SK-N-SH treated with all-trans-retinoic acid at 6 μM for 48 hours (cell line): ENCODE measurements around the gene ARRDC1.

Experiments
- ATAC-seq: fragments of 200-7000 bp; cut with Tn5 transposase; 3 replicates; pipeline ENCODE4 v1.9.1; 2020; ENCODE audit warnings: mild to moderate bottlenecking, moderate library complexity
- BACH2 ChIP-seq: fragments of 250-450 bp; sonication (Bioruptor Pico); IDR thresholded peaks from 2 replicates; pipeline ENCODE4 v1.9.0; 2021; ENCODE audit warnings: mild to moderate bottlenecking, borderline replicate concordance
- CSDC2 ChIP-seq: fragments of 250-450 bp; sonication (Bioruptor Pico); IDR thresholded peaks from 2 replicates; pipeline ENCODE4 v1.5.0; 2020; ENCODE audit warnings: mild to moderate bottlenecking, moderate library complexity
- ESRRG ChIP-seq: fragments of 250-450 bp; sonication (Bioruptor Pico); IDR thresholded peaks from 2 replicates; pipeline ENCODE4 v1.6.1; 2021; ENCODE audit warnings: mild to moderate bottlenecking
- GLIS3 ChIP-seq: fragments of 250-450 bp; sonication (Bioruptor Pico); IDR thresholded peaks from 2 replicates; pipeline ENCODE4 v1.5.0; 2020; ENCODE audit warnings: mild to moderate bottlenecking, moderate library complexity
- ISL1 ChIP-seq: fragments of 250-450 bp; sonication (Bioruptor Pico); IDR thresholded peaks from 2 replicates; pipeline ENCODE4 v2.1.2; 2022; ENCODE audit warnings: mild to moderate bottlenecking, moderate library complexity
- PPARA ChIP-seq: fragments of 250-450 bp; sonication (Bioruptor Pico); IDR thresholded peaks from 2 replicates; pipeline ENCODE4 v1.5.0; 2020; ENCODE audit warnings: mild to moderate bottlenecking, borderline replicate concordance
- RARB ChIP-seq: fragments of 250-450 bp; sonication (Bioruptor Pico); IDR thresholded peaks from 2 replicates; pipeline ENCODE4 v1.8.0; 2021; ENCODE audit warnings: mild to moderate bottlenecking, moderate library complexity
- SNAI2 ChIP-seq: fragments of 250-450 bp; sonication (Bioruptor Pico); IDR thresholded peaks from 2 replicates; pipeline ENCODE4 v1.5.0; 2020; ENCODE audit warnings: mild to moderate bottlenecking, moderate library complexity
- TCF4 ChIP-seq: fragments of 250-450 bp; sonication (Bioruptor Pico); IDR thresholded peaks from 2 replicates; pipeline ENCODE4 v1.8.0; 2021; ENCODE audit warnings: mild to moderate bottlenecking, moderate library complexity, borderline replicate concordance
- TOX ChIP-seq: fragments of 250-450 bp; sonication (Bioruptor Pico); IDR thresholded peaks from 2 replicates; pipeline ENCODE4 v1.8.0; 2021; ENCODE audit warnings: mild to moderate bottlenecking, moderate library complexity, borderline replicate concordance
- ZC3H10 ChIP-seq: fragments of 250-450 bp; sonication (Bioruptor Pico); IDR thresholded peaks from 2 replicates; pipeline ENCODE4 v1.5.1; 2021; ENCODE audit warnings: mild to moderate bottlenecking, moderate library complexity
- ZFP30 ChIP-seq: fragments of 450-650 bp; formaldehyde crosslinking; IDR thresholded peaks from 2 replicates; pipeline ENCODE4 v1.5.0; 2022; ENCODE audit warnings: mild to moderate bottlenecking, moderate library complexity
- ZNF565 ChIP-seq: fragments of 450-650 bp; formaldehyde crosslinking; conservative IDR thresholded peaks from 2 replicates; pipeline ENCODE4 v1.5.0; 2020; ENCODE audit warnings: low read depth, mild to moderate bottlenecking, moderate library complexity
- ZNF70 ChIP-seq: fragments of 450-650 bp; formaldehyde crosslinking; IDR thresholded peaks from 2 replicates; pipeline ENCODE4 v1.5.0; 2020; ENCODE audit warnings: mild to moderate bottlenecking, moderate library complexity
- ZNF8 ChIP-seq: fragments of 450-650 bp; formaldehyde crosslinking; IDR thresholded peaks from 2 replicates; pipeline ENCODE4 v1.5.0; 2020; ENCODE audit warnings: mild to moderate bottlenecking, moderate library complexity
- TF ChIP-seq, protein P1 (sequence below): fragments of 250-450 bp; sonication (Bioruptor Pico); IDR thresholded peaks from 2 replicates; pipeline ENCODE4 v1.5.1; 2020; ENCODE audit warnings: low read depth, mild to moderate bottlenecking, moderate library complexity
- TF ChIP-seq, protein P2 (sequence below): fragments of 250-450 bp; sonication (Bioruptor Pico); IDR thresholded peaks from 2 replicates; pipeline ENCODE4 v1.5.0; 2020; ENCODE audit warnings: mild to moderate bottlenecking, moderate library complexity
- TF ChIP-seq, protein P3 (sequence below): fragments of 250-450 bp; sonication (Bioruptor Pico); IDR thresholded peaks from 2 replicates; pipeline ENCODE4 v1.8.0; 2021; ENCODE audit warnings: low read depth, mild to moderate bottlenecking, moderate library complexity, borderline replicate concordance
- TF ChIP-seq, protein P4 (sequence below): fragments of 250-450 bp; sonication (Bioruptor Pico); IDR thresholded peaks from 2 replicates; pipeline ENCODE4 v1.8.0; 2020; ENCODE audit warnings: mild to moderate bottlenecking, moderate library complexity, borderline replicate concordance
- TF ChIP-seq, protein P5 (sequence below): fragments of 250-450 bp; sonication (Bioruptor Pico); IDR thresholded peaks from 2 replicates; pipeline ENCODE4 v1.5.1; 2021; ENCODE audit warnings: mild to moderate bottlenecking, moderate library complexity

Gene ARRDC1

DNA sequence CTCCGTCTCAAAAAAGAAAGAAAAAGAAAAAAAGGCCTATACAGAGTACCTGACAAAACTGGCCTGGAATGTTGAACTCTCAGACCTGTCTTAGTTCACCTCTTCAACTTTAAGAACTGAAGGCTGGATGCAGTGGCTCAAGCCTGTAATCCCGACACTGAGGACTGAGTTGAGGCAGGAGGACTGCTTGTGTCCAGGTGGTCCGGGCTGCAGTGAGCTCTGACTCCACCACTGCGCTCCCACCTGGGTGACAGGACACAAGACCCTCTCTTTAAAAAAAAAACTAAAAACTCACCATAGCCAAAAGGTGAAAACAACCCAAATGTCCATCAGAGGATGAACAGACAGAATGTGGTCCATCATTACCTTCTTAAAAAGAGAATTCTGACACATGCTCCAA lies 47.4 kb upstream of the ARRDC1 start:
- TF ChIP-seq, protein P1, sequence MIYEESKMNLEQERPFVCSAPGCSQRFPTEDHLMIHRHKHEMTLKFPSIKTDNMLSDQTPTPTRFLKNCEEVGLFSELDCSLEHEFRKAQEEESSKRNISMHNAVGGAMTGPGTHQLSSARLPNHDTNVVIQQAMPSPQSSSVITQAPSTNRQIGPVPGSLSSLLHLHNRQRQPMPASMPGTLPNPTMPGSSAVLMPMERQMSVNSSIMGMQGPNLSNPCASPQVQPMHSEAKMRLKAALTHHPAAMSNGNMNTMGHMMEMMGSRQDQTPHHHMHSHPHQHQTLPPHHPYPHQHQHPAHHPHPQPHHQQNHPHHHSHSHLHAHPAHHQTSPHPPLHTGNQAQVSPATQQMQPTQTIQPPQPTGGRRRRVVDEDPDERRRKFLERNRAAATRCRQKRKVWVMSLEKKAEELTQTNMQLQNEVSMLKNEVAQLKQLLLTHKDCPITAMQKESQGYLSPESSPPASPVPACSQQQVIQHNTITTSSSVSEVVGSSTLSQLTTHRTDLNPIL (CRISPR knock-in tag) = no peak
- TF ChIP-seq, protein P2, sequence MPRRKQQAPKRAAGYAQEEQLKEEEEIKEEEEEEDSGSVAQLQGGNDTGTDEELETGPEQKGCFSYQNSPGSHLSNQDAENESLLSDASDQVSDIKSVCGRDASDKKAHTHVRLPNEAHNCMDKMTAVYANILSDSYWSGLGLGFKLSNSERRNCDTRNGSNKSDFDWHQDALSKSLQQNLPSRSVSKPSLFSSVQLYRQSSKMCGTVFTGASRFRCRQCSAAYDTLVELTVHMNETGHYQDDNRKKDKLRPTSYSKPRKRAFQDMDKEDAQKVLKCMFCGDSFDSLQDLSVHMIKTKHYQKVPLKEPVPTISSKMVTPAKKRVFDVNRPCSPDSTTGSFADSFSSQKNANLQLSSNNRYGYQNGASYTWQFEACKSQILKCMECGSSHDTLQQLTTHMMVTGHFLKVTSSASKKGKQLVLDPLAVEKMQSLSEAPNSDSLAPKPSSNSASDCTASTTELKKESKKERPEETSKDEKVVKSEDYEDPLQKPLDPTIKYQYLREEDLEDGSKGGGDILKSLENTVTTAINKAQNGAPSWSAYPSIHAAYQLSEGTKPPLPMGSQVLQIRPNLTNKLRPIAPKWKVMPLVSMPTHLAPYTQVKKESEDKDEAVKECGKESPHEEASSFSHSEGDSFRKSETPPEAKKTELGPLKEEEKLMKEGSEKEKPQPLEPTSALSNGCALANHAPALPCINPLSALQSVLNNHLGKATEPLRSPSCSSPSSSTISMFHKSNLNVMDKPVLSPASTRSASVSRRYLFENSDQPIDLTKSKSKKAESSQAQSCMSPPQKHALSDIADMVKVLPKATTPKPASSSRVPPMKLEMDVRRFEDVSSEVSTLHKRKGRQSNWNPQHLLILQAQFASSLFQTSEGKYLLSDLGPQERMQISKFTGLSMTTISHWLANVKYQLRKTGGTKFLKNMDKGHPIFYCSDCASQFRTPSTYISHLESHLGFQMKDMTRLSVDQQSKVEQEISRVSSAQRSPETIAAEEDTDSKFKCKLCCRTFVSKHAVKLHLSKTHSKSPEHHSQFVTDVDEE (CRISPR knock-in tag) = no peak
- TF ChIP-seq, protein P3, sequence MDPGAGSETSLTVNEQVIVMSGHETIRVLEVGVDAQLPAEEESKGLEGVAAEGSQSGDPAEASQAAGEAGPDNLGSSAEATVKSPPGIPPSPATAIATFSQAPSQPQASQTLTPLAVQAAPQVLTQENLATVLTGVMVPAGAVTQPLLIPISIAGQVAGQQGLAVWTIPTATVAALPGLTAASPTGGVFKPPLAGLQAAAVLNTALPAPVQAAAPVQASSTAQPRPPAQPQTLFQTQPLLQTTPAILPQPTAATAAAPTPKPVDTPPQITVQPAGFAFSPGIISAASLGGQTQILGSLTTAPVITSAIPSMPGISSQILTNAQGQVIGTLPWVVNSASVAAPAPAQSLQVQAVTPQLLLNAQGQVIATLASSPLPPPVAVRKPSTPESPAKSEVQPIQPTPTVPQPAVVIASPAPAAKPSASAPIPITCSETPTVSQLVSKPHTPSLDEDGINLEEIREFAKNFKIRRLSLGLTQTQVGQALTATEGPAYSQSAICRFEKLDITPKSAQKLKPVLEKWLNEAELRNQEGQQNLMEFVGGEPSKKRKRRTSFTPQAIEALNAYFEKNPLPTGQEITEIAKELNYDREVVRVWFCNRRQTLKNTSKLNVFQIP (CRISPR knock-in tag) = no peak
- no peak for ATAC-seq

DNA sequence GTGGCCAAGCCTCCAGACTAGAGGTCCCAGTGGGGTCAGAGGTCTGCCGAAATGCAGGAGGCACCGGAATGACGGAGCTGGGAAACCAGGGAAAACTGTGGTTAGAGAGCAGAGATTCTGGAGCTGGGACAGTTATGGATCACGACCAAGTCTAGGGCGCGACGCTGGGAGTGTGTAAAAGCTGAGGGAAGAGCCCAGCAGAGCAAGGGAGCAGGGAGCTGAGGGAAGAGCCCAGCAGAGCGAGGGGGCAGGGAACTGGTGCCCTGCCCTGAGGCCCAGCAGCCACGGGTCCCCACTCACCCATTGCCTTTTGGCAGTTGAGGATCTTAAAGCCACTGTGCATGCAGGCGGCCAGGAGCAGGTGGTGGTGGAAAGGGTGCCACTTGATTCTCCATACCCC lies 41.4 kb upstream of the ARRDC1 start:
- TF ChIP-seq ISL1 = no peak
- TF ChIP-seq BACH2 (CRISPR knock-in tag) = no peak
- TF ChIP-seq ZNF70 (CRISPR knock-in tag) = no peak
- no peak for TF ChIP-seq RARB (CRISPR knock-in tag)
- TF ChIP-seq ZNF8 (CRISPR knock-in tag) = no peak
- no peak for TF ChIP-seq TOX (CRISPR knock-in tag)
- TF ChIP-seq, protein P4, sequence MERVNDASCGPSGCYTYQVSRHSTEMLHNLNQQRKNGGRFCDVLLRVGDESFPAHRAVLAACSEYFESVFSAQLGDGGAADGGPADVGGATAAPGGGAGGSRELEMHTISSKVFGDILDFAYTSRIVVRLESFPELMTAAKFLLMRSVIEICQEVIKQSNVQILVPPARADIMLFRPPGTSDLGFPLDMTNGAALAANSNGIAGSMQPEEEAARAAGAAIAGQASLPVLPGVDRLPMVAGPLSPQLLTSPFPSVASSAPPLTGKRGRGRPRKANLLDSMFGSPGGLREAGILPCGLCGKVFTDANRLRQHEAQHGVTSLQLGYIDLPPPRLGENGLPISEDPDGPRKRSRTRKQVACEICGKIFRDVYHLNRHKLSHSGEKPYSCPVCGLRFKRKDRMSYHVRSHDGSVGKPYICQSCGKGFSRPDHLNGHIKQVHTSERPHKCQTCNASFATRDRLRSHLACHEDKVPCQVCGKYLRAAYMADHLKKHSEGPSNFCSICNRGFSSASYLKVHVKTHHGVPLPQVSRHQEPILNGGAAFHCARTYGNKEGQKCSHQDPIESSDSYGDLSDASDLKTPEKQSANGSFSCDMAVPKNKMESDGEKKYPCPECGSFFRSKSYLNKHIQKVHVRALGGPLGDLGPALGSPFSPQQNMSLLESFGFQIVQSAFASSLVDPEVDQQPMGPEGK (CRISPR knock-in tag) = no peak
- TF ChIP-seq, protein P1 (CRISPR knock-in tag) = no peak
- no peak for TF ChIP-seq SNAI2
- TF ChIP-seq ZNF565 (CRISPR knock-in tag) = no peak
- no peak for TF ChIP-seq ZC3H10
- ATAC-seq = no peak; the same call in 2 of the 3 replicates

DNA sequence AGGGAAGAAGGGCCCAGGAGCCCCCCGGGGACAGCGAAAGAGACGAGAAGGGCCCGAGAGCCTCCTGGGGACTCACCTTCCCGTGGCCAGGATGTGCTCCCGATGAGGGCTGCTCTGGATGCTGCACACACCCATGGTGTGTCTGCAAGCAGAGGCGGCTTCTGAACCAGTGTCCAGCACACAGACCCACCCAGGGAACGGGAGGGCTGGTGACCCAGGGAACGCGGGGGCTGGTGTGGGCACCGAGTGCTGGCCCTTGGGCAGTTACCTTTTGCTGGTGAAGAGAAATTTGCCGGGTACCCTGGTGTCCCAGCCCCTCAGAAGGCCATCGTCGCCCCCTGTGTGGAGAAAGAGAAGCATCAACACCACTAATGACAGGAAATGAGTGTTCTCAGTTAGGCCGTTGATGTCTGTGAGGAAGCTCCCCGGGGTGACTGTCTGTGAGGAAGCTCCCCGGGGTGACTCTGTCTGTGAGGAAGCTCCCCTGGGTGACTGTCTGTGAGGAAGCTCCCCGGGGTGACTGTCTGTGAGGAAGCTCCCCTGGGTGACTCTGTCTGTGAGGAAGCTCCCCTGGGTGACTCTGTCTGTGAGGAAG lies 40.6 kb upstream of the ARRDC1 start:
- no peak; the same call in 2 of the 3 replicates for ATAC-seq
- TF ChIP-seq, protein P2 (CRISPR knock-in tag) = no peak
- TF ChIP-seq TCF4 (CRISPR knock-in tag) (no peak), GLIS3 (no peak), PPARA (no peak), ESRRG (CRISPR knock-in tag) (no peak), CSDC2 (no peak), ZFP30 (CRISPR knock-in tag) (no peak), RARB (CRISPR knock-in tag) (no peak), ZC3H10 (no peak), SNAI2 (no peak)
- TF ChIP-seq, protein P1 (CRISPR knock-in tag) = no peak
- TF ChIP-seq, protein P5, sequence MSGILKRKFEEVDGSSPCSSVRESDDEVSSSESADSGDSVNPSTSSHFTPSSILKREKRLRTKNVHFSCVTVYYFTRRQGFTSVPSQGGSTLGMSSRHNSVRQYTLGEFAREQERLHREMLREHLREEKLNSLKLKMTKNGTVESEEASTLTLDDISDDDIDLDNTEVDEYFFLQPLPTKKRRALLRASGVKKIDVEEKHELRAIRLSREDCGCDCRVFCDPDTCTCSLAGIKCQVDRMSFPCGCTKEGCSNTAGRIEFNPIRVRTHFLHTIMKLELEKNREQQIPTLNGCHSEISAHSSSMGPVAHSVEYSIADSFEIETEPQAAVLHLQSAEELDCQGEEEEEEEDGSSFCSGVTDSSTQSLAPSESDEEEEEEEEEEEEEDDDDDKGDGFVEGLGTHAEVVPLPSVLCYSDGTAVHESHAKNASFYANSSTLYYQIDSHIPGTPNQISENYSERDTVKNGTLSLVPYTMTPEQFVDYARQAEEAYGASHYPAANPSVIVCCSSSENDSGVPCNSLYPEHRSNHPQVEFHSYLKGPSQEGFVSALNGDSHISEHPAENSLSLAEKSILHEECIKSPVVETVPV (CRISPR knock-in tag) = no peak
- TF ChIP-seq, protein P4 (CRISPR knock-in tag) = no peak
- TF ChIP-seq, all 23 proteins: peak for 0
